ENCODE measurements around the gene OTX1.
"Not testable (repeated sequence)": the region's sequence is repeated elsewhere in the genome, so short reads cannot be mapped to it uniquely, and the experiment has no call there.

The OTX1 gene

GRCh38 chr2:63050334-63051041, at the start of gene OTX1:
Gene OTX1, plus strand, starts transcription at chr2:63050830. Its CDS starts 2,161 bp downstream, at chr2:63052991.
- DNase-seq: peak; percentile 32

DNA sequence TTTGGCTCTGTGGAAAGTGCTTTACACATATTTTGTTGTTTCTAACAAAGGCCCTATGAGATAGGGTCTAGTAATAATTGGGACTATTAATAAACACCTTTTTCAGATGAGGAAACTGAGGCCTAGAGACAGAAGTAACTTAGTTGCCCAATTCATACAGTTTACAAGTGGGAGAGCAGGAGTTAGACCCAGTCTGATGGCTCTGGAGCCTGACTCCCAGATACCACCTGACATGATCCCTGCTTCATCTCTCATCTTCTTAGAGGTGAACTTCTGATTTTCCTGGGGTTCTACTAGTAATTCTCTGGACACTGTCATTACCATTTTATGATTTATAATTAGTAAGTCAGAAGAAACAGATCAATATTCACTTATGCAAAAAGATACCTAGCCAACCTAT, 49.1 kb upstream of the OTX1 start:
- no peak for DNase-seq

- no peak for DNase-seq
Measured at GRCh38 chr2:63003351-63003750, 47.3 kb upstream of the OTX1 start.

DNA sequence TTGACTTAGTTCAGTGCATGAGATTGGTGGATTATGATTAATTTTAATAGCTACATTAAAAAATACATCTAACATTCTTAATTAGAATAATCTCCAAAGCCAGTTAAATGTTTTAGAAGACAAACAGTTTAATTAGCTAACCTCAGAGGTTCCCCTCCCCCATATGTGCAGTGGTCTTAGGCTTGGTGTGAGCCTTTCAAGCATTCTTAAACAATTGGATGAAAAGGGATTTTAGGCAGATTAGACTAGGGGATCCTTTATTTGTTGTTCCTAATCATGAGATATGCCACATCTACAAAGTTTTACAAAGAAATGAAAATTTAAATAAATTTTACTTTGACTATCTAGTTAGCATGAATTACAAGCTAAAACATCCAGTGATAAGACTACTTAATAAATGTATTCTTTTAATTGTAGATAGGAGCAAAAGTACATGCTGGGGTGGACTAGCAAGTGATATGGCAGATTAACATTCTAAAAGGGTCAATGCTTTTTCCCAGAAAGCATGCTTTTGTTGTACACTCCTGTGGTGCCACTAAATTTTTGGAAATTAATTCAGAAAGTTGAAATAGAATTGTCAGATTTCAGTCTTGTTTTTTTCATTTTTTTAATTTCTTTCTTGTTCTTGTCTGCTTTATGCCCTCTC, 42.7 kb upstream of the OTX1 start:
- no peak for DNase-seq

DNA sequence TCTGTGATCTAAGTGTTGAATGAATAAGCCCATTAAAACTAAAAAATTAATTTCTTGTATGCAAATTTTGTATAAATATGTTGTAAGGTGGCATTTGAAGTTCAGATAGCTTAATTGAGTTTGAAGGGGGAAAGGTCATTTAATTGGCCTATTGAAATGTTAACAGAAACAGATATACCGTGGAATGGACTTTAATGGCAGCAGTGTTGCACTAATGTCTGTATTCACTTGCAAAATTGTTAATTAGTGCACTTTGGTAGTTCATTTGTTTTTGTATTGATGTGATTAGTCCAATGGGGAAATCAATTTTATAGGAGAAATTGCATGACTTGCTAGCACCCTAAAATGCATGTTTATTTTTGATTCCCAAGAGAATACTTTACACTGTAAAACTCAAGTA, 41.8 kb upstream of the OTX1 start:
- DNase-seq: no peak

GRCh38 chr2:63009490-63009889, 41.1 kb upstream of the OTX1 start:
- no peak for DNase-seq

DNA sequence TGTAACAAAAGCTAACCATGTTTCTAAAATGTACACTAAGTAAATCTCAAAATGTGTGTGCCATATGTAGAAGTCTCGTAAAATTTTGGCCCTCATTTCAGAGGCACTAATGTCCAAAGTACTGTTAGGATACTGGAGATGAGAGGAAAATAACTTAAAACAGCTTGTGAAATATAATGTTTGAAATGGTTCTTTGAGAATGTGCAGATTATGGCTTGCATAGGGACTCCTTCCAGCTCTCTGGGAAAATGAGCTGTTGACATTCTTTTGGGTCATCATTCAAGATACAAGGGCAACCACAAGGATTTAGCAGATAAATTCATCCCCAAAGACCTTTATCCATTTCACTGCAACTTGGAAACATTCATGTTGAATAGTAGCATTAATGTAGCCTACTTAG, 38.1 kb upstream of the OTX1 start:
- DNase-seq: no peak

DNA sequence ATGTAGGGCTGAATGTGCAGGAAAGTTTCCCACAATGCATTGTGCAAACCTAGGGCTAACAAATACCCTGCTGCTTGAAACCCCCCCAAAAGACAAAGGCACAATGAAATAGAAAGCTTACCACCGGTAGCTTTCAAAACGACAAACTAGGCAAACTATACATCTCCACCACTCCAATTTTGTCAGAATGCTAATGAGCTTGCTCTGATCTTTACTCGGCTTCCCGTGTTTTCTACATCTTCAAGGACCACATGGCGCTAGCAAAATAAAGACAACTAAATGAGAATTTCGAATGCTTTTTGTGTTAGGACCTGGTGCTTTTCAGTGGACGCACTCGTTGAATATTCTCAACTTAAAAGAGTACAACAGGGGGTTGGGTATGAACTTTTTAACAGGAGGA, 37.2 kb upstream of the OTX1 start:
- DNase-seq: no peak

DNA sequence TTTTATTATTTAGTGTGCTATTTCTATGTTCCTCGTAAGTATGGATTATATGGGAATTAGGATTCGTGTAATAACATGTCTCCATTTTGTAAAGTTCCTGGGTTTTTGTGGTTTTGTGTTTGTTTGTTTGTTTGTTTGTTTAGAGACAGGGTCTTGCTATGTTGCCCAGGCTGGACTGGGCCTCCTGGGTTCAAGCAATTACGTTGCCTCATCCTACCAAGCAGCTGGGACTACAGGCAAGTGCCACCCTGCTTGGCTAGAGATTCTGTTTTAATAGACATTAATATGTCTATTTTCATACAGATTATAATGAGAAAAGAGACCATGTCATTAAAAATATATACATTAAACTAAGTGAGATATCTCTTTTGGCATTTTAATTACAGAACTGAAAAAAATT, 35.2 kb upstream of the OTX1 start:
- no peak for DNase-seq

- DNase-seq: no peak
Measured at GRCh38 chr2:63018439-63018838, 32.2 kb upstream of the OTX1 start.

DNA sequence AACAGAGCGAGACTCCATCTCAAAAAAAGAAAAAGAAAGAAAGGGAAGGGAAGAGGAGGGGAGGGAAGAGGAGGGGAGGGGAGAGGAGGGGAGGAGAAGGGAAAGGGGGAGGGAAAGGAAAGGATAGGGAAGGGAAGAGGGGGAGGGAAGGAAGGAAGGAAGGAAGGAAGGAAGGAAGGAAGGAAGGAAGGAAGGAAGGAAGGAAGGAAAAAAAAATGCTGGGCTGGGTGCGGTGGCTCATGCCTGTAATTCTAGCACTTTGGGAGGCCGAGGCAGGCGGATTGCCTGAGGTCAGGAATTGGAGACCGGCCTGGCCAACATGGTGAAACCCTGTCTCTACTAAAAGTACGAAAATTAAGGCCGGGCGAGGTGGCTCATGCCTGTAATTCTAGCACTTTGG, 30.9 kb upstream of the OTX1 start:
- not testable (repeated sequence) for DNase-seq

- DNase-seq: no peak
Measured at GRCh38 chr2:63023444-63023843, 27.2 kb upstream of the OTX1 start.

- DNase-seq: no peak
Measured at GRCh38 chr2:63027220-63027619, 23.4 kb upstream of the OTX1 start.

DNA sequence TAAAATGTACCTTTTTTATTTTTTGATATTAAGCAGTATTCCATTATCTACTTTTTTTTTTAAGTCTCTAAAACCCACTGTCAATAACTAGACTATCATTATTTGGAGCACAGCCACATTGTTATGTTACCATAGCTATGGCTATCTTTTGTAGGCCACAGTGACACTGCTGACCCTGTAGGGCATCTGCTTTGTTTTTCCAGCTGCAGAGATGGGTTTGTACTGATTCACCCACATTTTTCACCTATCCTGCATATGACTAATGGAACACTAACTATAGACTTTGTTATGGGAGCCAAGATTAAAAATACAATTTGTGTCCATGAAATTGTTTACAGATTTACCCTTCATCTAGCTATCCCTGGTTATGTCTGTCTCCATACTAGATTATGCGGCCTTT, 21.6 kb upstream of the OTX1 start:
- no peak for DNase-seq

DNA sequence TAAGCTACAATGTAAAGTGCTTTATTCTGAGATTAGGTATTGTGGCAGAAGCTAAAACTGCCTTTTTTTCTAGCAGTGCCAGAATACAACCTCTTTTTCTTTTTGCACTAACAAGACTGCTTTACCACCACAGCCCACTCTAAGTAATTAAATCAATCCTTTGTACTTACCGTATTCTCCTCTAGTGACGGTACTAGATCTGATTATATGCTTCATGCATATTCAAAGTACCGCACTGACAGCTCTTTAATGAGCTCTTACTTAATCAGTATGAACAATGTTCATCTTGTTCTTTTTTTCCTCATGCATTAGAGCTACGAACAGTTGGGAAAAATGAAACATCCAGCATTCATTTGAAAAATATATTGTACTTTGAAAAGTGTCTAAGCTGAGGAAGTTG, 16.1 kb upstream of the OTX1 start:
- DNase-seq: no peak

DNA sequence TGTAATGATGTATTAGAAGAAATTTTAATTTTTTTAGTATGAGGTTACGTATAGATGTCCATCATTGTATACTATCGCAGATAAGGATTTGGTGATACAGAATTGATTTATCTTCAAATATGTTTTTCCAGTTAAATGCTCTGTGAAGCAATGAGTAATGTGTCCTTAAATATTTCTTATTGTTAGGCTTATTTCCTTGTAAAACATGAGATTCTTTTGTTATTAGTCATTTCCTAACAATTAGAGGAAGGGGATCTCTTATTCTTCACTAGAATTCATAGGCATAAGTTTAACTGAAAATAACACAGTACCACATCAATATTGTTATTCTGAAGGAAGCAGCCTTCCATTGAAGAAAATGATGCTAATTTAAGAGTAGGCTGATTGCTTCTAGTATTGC, 15.5 kb upstream of the OTX1 start:
- DNase-seq: no peak

GRCh38 chr2:63035660-63036059, 15.0 kb upstream of the OTX1 start:
- no peak for DNase-seq

- DNase-seq: no peak
Measured at GRCh38 chr2:63038034-63038433, 12.6 kb upstream of the OTX1 start.

DNA sequence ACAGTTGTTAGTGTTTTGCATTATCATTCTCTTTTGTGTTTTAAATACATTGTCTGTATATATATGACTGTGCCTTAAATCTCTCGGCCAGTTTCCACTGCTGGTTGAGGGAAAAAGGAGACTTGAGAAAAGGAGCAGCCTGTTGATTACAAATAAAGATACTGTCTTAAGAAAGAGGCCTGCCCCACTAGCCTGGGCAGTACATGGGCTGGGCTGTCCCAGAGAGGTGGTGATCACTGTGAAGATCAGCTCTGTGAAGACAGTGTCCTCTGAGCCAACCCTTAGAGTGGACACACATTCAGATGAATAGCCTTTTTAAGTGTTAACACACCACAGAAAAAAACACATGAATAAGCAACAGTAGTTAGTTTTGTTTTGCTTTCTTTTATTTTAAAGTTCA, 10.0 kb upstream of the OTX1 start:
- DNase-seq: no peak

DNA sequence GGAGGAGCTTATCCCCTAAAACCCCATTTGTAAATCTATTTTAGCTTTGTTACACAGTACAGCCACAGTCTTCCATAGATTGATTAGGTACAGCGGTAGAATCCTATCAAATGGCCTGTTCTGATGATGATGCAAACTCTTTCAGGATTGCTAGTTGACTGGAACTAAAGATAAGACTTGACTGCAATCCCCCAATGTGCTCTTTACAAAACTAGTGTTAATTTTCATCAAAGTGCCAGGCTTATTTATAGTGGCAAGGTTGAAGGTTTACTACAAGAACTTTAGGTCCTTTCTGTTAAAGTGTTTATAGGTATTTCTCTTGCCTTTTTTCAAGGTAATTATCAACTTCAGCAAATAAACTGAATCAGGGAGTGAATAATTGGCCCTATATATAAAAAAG, 9.0 kb upstream of the OTX1 start:
- DNase-seq: no peak

DNA sequence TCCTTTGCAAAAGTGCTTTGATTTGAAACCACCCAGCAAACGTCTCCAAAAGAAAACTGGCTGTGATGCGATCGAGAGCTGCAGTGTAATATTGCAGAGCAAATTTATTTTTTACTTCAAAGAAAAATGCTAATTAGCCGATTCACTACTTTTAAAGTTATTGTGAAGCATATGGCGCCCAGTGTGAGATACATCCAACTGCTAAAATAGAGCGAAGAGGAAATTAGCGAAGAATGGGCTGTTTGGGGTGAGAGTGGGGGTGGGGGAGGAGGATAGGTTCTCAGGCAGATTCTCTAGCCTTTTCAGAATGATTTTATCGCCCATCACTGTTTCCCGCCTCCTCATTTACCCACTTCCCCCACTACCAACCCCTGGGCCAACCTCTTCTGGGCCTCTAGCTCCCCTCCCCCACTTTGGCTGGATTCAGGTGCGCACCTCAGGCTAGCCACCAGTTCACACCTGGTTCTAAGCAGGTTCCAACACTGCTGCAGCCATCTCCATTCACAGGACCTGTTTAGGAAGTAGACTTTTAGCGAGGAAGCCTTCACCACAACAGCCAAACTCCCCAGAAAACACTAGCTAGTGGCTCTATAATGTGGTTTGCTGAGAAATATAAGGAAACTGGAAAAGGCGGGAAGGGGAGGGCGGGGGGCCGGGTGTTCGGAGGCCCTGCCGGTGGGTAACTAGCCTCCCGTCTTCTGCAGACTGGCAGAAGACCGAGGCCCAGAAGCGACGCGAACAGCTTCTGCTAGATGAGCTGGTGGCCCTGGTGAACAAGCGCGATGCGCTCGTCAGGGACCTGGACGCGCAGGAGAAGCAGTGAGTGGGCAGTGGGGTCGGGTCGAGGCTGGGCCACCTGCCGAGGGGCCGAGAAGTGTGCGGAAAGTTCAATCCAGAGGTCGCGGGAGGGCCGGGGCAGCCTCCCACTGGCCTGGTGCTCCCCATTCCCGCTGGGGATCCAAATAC, 6.0 kb upstream of the OTX1 start:
- no peak for DNase-seq

- no peak for DNase-seq
Measured at GRCh38 chr2:63046552-63046951, 4.1 kb upstream of the OTX1 start.

- no peak for DNase-seq
Measured at GRCh38 chr2:63046961-63047320, 3.7 kb upstream of the OTX1 start.

All from activated CD4-positive, CD25-positive, alpha-beta regulatory T cell treated with anti-CD3 and anti-CD28 coated beads, Interleukin-2, amount 50 U/mL, for 72 hours (primary cell).